ENCODE measurements around the gene FRAS1.

Gene FRAS1

DNA sequence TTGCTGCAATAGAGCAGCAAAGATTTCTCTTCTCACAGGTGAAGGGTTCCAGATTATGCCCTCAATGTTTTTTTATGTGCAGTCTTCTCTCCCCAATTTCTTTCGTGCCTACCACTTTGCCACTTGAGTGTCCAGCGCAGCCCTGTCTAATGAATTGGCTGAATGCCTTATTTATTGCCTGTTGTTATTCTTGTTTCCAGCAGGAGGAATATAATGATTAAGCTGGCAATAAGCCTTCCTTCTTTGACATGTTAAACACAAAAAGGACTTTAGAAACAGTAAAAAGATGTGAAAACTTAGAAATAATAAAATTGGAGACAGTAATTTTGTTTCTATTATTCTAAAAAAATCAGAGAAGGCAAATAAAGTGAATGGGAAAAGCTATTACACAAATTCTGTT is 34.6 kb upstream of the FRAS1 start:
- TF ChIP-seq POLR2AphosphoS5 (IDR thresholded peaks at IDR 0.05; ENCODE audit: low read depth, low read length) (no peak), SIN3A (IDR thresholded peaks at IDR 0.05; ENCODE audit: borderline replicate concordance, insufficient read depth, low read length) (no peak), TAF1 (IDR thresholded peaks at IDR 0.05; ENCODE audit: borderline replicate concordance, insufficient read depth, low read length) (no peak), FOXP2 (optimal IDR thresholded peaks at IDR 0.05; ENCODE audit: borderline replicate concordance, extremely low read depth, extremely low read length, insufficient read depth) (no peak)
- TF ChIP-seq, protein P1, sequence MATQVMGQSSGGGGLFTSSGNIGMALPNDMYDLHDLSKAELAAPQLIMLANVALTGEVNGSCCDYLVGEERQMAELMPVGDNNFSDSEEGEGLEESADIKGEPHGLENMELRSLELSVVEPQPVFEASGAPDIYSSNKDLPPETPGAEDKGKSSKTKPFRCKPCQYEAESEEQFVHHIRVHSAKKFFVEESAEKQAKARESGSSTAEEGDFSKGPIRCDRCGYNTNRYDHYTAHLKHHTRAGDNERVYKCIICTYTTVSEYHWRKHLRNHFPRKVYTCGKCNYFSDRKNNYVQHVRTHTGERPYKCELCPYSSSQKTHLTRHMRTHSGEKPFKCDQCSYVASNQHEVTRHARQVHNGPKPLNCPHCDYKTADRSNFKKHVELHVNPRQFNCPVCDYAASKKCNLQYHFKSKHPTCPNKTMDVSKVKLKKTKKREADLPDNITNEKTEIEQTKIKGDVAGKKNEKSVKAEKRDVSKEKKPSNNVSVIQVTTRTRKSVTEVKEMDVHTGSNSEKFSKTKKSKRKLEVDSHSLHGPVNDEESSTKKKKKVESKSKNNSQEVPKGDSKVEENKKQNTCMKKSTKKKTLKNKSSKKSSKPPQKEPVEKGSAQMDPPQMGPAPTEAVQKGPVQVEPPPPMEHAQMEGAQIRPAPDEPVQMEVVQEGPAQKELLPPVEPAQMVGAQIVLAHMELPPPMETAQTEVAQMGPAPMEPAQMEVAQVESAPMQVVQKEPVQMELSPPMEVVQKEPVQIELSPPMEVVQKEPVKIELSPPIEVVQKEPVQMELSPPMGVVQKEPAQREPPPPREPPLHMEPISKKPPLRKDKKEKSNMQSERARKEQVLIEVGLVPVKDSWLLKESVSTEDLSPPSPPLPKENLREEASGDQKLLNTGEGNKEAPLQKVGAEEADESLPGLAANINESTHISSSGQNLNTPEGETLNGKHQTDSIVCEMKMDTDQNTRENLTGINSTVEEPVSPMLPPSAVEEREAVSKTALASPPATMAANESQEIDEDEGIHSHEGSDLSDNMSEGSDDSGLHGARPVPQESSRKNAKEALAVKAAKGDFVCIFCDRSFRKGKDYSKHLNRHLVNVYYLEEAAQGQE (IDR thresholded peaks at IDR 0.05; ENCODE audit: insufficient read depth in 1 of 2, low read depth in 2 of 2, low read length in 2 of 2) = no peak

DNA sequence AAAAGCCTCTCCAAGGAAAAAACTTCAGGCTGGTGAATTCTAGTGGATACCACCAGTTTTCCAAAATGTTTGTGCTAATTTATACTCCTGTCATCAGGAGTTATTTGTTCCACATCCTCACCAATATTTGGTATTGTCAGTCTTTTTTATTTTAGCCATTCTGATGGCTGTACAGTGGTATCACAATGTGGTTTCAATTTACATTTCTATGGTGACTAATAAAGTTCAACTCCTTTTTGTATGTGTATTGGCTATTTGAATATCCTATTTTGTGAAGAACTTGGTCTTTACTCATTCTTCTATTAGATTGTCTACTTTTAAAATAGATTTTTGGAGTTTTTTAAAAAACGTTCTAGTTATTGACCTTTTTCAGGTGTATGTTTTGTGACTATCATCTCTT is 33.0 kb upstream of the FRAS1 start:
- no peak for TF ChIP-seq SIN3A (IDR thresholded peaks at IDR 0.05; ENCODE audit: borderline replicate concordance, insufficient read depth, low read length)
- no peak for TF ChIP-seq FOXP2 (optimal IDR thresholded peaks at IDR 0.05; ENCODE audit: borderline replicate concordance, extremely low read depth, extremely low read length, insufficient read depth)
- TF ChIP-seq, protein P1 (IDR thresholded peaks at IDR 0.05; ENCODE audit: insufficient read depth in 1 of 2, low read depth in 2 of 2, low read length in 2 of 2) = no peak
- no peak for TF ChIP-seq POLR2AphosphoS5 (IDR thresholded peaks at IDR 0.05; ENCODE audit: low read depth, low read length)
- TF ChIP-seq TAF1 (IDR thresholded peaks at IDR 0.05; ENCODE audit: borderline replicate concordance, insufficient read depth, low read length) = no peak

DNA sequence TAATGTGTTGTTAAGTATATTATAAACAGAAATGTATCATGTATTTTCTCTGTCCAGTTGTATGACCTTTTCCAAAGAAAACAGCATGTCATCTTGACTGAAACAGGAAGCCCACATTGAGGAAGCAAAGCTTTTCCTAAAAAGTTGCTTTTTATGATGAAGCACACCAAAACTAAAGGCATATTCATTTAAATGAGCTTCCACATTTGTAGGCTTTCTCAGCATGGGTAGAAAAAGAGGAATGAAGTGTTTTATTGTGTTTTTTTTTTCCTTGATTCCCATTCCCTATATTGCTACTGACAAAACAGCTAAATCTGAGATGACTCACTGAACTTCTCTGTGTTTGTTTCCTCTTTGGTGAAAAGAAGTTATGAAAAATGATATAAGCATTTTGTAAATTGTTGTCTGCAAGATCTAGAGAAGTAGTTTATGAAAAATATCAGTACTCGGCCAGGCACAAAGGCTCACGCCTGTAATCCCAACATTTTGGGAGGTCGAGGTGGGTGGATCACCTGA is 32.5 kb upstream of the FRAS1 start:
- TF ChIP-seq, protein P1 (IDR thresholded peaks at IDR 0.05; ENCODE audit: insufficient read depth in 1 of 2, low read depth in 2 of 2, low read length in 2 of 2) = no peak

DNA sequence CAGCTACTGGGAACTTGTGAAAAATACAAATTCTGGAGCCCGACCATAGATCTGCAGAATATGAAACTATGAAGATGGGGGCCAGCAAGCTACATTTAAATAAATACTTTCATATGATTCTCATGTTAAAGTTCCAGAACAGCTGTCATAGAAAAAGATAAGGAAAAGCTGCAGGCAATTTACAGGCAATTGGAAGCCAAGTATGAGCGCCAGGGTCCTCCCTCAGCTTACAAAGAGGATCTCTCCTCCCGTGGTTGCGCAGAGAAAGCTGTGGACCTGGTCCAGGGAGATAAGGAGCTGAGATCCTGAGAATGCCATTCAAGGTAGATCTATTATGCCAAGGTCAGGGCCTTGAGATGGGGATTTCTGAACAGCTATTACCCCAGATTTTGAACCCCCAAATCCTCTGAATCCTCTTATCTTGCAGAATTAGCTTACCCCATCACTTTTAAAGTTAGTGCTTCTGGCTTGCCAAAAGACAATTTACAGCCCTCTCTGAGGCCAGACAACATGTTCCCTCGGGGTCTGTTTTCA is 25.6 kb upstream of the FRAS1 start:
- TF ChIP-seq TAF1 (IDR thresholded peaks at IDR 0.05; ENCODE audit: borderline replicate concordance, insufficient read depth, low read length) = no peak
- TF ChIP-seq POLR2AphosphoS5 (IDR thresholded peaks at IDR 0.05; ENCODE audit: low read depth, low read length) = no peak
- TF ChIP-seq FOXP2 (optimal IDR thresholded peaks at IDR 0.05; ENCODE audit: borderline replicate concordance, extremely low read depth, extremely low read length, insufficient read depth) = no peak
- TF ChIP-seq, protein P1 (IDR thresholded peaks at IDR 0.05; ENCODE audit: insufficient read depth in 1 of 2, low read depth in 2 of 2, low read length in 2 of 2) = no peak
- no peak for TF ChIP-seq SIN3A (IDR thresholded peaks at IDR 0.05; ENCODE audit: borderline replicate concordance, insufficient read depth, low read length)

DNA sequence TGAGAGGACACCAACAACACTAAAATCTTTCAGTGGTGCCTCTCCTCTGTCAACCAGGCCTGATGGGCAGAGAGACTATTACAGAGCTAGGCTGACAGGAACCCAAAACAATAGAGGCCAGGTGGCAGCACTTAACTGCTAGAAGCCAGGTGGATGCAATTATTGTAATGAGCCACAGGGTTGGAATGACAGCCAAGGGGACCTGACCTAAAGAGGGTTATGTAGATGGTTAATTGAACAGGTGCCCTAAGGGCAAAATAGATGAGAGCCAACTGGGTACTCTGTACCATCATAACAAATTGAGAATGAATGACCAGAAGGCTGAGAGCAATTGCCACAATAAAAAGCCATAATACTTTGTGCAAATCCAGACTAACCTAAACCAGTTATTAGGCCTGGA is 24.7 kb upstream of the FRAS1 start:
- no peak for TF ChIP-seq POLR2AphosphoS5 (IDR thresholded peaks at IDR 0.05; ENCODE audit: low read depth, low read length)
- TF ChIP-seq, protein P1 (IDR thresholded peaks at IDR 0.05; ENCODE audit: insufficient read depth in 1 of 2, low read depth in 2 of 2, low read length in 2 of 2) = no peak

Data from PFSK-1 (cell line).